Liver (tissue), 3 donors: Measurements from ENCODE around the gene PRIMPOL.

ENCODE experiments used
- ATF3 ChIP-seq: IDR thresholded peaks from 2 replicates; pipeline ENCODE4 v1.6.1; 2016; ENCODE audit warnings: antibody characterized with exemption
- CTCF ChIP-seq: fragments of 150-350 bp; IDR thresholded peaks from 2 replicates; pipeline ENCODE4 v1.5.1; 2017; ENCODE audit warnings: improper control_type of control experiment, low read depth, low read length; ENCODE audit not compliant: missing input control
- EGR1 ChIP-seq, 2 donors: IDR thresholded peaks; 2 replicates each; pipeline ENCODE4 v1.6.1; 2016 to 2018; ENCODE audit warnings: antibody characterized with exemption in 2 of 2, low read depth in 2 of 2
- FOXA1 ChIP-seq: IDR thresholded peaks from 2 replicates; pipeline ENCODE4 v1.6.1; 2016; ENCODE audit warnings: antibody characterized with exemption
- GABPA ChIP-seq, 2 donors: IDR thresholded peaks in 1 of 2; conservative IDR thresholded peaks in 1 of 2; 2 replicates each; pipeline ENCODE4 v1.6.1; 2016; ENCODE audit warnings: antibody characterized with exemption in 2 of 2, mild to moderate bottlenecking in 1 of 2, moderate library complexity in 1 of 2
- HNF4G ChIP-seq: IDR thresholded peaks from 2 replicates; pipeline ENCODE4 v1.6.1; 2016; ENCODE audit warnings: antibody characterized with exemption
- JUND ChIP-seq, 2 donors: IDR thresholded peaks; 2 replicates each; pipeline ENCODE4 v1.6.1; 2016; ENCODE audit warnings: antibody characterized with exemption in 2 of 2
- RAD21 ChIP-seq, 2 donors: IDR thresholded peaks; 2 replicates each; pipeline ENCODE4 v1.6.1; 2016; ENCODE audit warnings: antibody characterized with exemption in 2 of 2, mild to moderate bottlenecking in 2 of 2
- REST ChIP-seq: IDR thresholded peaks from 2 replicates; pipeline ENCODE4 v1.6.1; 2016; ENCODE audit warnings: antibody characterized with exemption, mild to moderate bottlenecking
- SP1 ChIP-seq: IDR thresholded peaks from 2 replicates; pipeline ENCODE4 v1.6.1; 2018; ENCODE audit warnings: antibody characterized with exemption, mild to moderate bottlenecking
- TAF1 ChIP-seq: conservative IDR thresholded peaks from 2 replicates; pipeline ENCODE4 v1.6.1; 2016; ENCODE audit warnings: antibody characterized with exemption, mild to moderate bottlenecking
- YY1 ChIP-seq: IDR thresholded peaks from 2 replicates; pipeline ENCODE4 v1.6.1; 2016; ENCODE audit warnings: antibody characterized with exemption, mild to moderate bottlenecking
- ZBTB33 ChIP-seq: IDR thresholded peaks from 2 replicates; pipeline ENCODE4 v1.6.1; 2016; ENCODE audit warnings: antibody characterized with exemption
- donor health status: healthy.
- donor health status: healthy.

GRCh38 chr4:184705692-184706091 is 56.2 kb downstream of the PRIMPOL start:
- TF ChIP-seq CTCF (no peak), SP1 (no peak), GABPA (IDR thresholded peaks at IDR 0.05 in 1 of 2, conservative IDR thresholded peaks at IDR 0.05 in 1 of 2) (no peak), HNF4G (no peak), TAF1 (no peak), JUND (IDR thresholded peaks at IDR 0.05) (no peak), RAD21 (IDR thresholded peaks at IDR 0.05) (no peak), FOXA1 (no peak), REST (no peak), EGR1 (IDR thresholded peaks at IDR 0.05; ENCODE audit: low read depth in 2 of 2) (no peak), YY1 (no peak), ZBTB33 (no peak), ATF3 (no peak)
